Measurements from ENCODE around the gene WNK2.

Gene WNK2

GRCh38 chr9:93190656-93191353, 6.9 kb downstream of the WNK2 start:
- TF ChIP-seq, protein P1, sequence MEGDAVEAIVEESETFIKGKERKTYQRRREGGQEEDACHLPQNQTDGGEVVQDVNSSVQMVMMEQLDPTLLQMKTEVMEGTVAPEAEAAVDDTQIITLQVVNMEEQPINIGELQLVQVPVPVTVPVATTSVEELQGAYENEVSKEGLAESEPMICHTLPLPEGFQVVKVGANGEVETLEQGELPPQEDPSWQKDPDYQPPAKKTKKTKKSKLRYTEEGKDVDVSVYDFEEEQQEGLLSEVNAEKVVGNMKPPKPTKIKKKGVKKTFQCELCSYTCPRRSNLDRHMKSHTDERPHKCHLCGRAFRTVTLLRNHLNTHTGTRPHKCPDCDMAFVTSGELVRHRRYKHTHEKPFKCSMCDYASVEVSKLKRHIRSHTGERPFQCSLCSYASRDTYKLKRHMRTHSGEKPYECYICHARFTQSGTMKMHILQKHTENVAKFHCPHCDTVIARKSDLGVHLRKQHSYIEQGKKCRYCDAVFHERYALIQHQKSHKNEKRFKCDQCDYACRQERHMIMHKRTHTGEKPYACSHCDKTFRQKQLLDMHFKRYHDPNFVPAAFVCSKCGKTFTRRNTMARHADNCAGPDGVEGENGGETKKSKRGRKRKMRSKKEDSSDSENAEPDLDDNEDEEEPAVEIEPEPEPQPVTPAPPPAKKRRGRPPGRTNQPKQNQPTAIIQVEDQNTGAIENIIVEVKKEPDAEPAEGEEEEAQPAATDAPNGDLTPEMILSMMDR (conservative IDR thresholded peaks at IDR 0.05; ENCODE audit: low read depth): no peak
- ChIA-PET CTCF (no interaction called here), POLR2A (ENCODE audit: low non-redundant PET) (no interaction called here)
- DNase-seq (ENCODE audit: low spot score): no peak
- no peak overlapping the region for H3K27ac ChIP-seq

DNA sequence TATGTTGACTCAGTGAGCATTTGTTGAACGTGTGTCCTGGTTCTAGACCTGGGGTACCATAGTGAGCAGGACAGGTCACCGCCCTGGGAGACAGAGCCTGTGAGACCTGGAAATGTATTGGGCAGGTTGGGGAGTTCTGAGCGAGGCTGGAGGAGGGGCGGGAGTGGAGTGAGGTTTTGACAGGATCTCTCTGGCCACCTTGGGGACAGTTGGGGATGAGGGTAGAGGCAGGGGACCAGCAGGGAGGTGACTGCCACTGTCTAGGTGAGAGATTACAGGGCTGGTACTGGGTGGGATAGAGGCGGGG, 7.4 kb downstream of the WNK2 start:
- POLR2A ChIA-PET (ENCODE audit: low non-redundant PET): no interaction called here

DNA sequence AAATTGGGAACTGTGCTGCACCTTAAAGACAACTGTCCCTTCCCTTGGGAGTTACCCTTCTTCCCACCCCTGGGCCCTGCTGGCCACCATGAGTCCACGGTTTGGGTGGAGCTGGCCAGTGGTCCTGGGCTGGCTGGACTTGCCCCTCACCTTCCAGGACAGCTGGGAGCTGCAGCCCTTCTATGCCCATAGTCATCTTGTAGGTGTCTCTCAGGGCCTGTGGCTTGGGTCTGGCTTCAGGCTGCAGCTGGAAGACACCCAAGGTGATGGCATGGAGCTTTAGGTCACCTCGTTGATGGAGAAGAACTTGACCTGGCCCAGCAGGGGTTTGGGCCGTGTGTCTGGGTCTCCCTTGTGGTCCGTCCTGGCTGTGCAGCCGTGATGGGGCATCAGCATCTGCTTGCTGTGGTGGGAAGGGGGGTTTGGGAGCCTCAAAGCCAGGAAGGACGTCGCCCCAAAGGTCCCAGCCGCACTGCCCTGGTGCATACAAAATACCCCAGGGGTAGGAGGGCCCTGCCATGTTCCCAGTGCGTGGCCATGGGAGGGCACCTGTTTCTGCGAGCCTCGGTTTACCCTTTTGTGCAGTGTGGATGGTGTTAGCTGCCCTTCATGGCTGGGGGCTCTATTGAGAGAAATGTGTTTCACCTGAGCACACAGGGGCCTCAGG, 8.9 kb downstream of the WNK2 start:
- TF ChIP-seq, protein P1 (conservative IDR thresholded peaks at IDR 0.05; ENCODE audit: low read depth): no peak
- DNase-seq (ENCODE audit: low spot score): no peak
- H3K27ac ChIP-seq: no peak overlapping the region
- POLR2A ChIA-PET (ENCODE audit: low non-redundant PET): interaction anchor here (0.6 kb wide), 2 partner anchors 33 to 395 kb away, joined by 3 read pairs; no protein-coding TSS in a partner anchor
- CTCF ChIA-PET: interaction anchor here (0.6 to 2.3 kb wide), 13 partner anchors 22 to 262 kb away, joined by 3 to 29 read pairs (median 3); no protein-coding TSS in a partner anchor

More for the DNA sequence above, 7.4 kb downstream of the WNK2 start:
- TF ChIP-seq, protein P1 (conservative IDR thresholded peaks at IDR 0.05; ENCODE audit: low read depth): no peak
- no peak for DNase-seq (ENCODE audit: low spot score)
- CTCF ChIA-PET: no interaction called here
- no peak overlapping the region for H3K27ac ChIP-seq

GRCh38 chr9:93193388-93194220, 9.7 kb downstream of the WNK2 start:
- TF ChIP-seq, protein P1 (conservative IDR thresholded peaks at IDR 0.05; ENCODE audit: low read depth): no peak; the same call in 1 of the 2 replicates
- H3K27ac ChIP-seq: no peak overlapping the region
- ChIA-PET POLR2A (ENCODE audit: low non-redundant PET) (interaction anchor here (0.6 kb wide), 1 partner anchor 394 kb away, joined by 3 read pairs; no protein-coding TSS in a partner anchor), CTCF (interaction anchor here (0.6 to 2.3 kb wide), 10 partner anchors 21 to 286 kb away, joined by 3 to 29 read pairs (median 4); no protein-coding TSS in a partner anchor)
- no peak for DNase-seq (ENCODE audit: low spot score)

DNA sequence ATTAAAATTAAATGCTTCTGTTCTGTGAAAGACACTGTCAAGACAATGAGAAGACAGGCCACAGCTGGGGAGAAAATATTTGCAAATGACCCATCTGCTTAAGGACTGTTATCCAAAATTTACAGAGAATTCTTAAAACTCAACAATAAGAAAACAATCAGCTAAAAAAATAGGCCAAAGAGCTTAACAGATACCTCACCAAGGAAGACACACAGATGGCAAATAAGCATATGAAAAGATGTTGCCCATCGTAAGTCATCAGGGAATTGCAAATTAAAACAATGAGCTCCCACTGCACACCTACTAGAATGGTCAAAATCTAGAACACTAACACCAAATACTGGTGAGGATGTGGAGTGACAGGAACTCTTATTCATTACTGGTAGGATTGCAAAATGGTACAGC, 10.3 kb downstream of the WNK2 start:
- no peak for DNase-seq (ENCODE audit: low spot score)
- CTCF ChIA-PET: interaction anchor here (0.6 to 2.3 kb wide), 3 partner anchors 95 to 287 kb away, joined by 4 to 29 read pairs (median 8); no protein-coding TSS in a partner anchor
- POLR2A ChIA-PET (ENCODE audit: low non-redundant PET): no interaction called here
- H3K27ac ChIP-seq: no peak overlapping the region
- TF ChIP-seq, protein P1 (conservative IDR thresholded peaks at IDR 0.05; ENCODE audit: low read depth): no peak

DNA sequence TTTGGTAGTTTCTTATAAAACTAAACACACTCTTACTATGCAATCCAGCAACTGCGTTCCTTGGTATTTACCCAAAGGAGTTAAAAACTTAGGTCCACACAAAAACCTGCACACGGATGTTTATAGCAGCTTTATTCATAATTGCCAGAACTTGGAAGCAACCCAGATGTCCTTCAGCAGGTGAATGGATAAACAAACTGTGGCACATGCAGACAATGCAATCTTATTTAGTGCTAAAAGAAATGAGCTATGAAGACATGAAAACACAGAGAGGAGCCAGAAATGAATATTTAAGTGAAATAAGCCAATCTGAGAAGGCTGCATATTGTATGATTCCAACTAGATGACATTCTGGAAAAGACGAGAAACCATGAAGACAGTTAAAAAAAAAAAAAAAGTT, 10.7 kb downstream of the WNK2 start:
- H3K27ac ChIP-seq: no peak overlapping the region
- ChIA-PET POLR2A (ENCODE audit: low non-redundant PET) (no interaction called here), CTCF (interaction anchor here (0.6 to 2.3 kb wide), 2 partner anchors 109 to 287 kb away, joined by 8 to 29 read pairs; no protein-coding TSS in a partner anchor)
- TF ChIP-seq, protein P1 (conservative IDR thresholded peaks at IDR 0.05; ENCODE audit: low read depth): no peak
- no peak for DNase-seq (ENCODE audit: low spot score)

Data from RWPE1 (cell line).